IMR-90 (cell line): Measurements from ENCODE around the gene GCK. TPM values are rescaled to one million over a fixed set of nuclear protein-coding genes. Genes with fewer than 3 reads are reported as not detected.

Experiments used
- ATAC-seq: fragments of 200-7000 bp; cut with Tn5 transposase; 2 replicates; pipeline ENCODE4 v1.9.1; 2020; ENCODE audit warnings: low read depth, mild to moderate bottlenecking, moderate library complexity
- BruUV-seq: library from RNA; stranded (reverse); fragments of 400-500 nt; replicated peaks from 2 replicates; lab custom pipeline; 2021; lab: Mats Ljungman, UMichigan
- CTCF ChIA-PET: fragments of 300-600 bp; formaldehyde crosslinking; extraction: SDS; loops from one replicate; lab custom pipeline; 2021; ENCODE audit warnings: antibody characterized with exemption; lab: Yijun Ruan, JAX
- POLR2A ChIA-PET: fragments of 300-600 bp; sonication (Branson Sonifier 250); formaldehyde crosslinking; loops from one replicate; lab custom pipeline; 2022; ENCODE audit warnings: antibody characterized with exemption; ENCODE audit not compliant: unreplicated experiment; lab: Charles Lee
- DNase-seq: peaks from one replicate; pipeline ENCODE4 v3.0.0; 2013
- H2AFZ ChIP-seq: replicated peaks from 2 replicates; pipeline ENCODE3; 2013; ENCODE audit warnings: low read length, mild to moderate bottlenecking; ENCODE audit not compliant: poor library complexity
- H2AK5ac ChIP-seq: 2 replicates; pipeline ENCODE4 v1.6.1; 2013; ENCODE audit warnings: low read depth, low read length, inconsistent platforms
- H2AK9ac ChIP-seq: replicated peaks from 2 replicates; pipeline ENCODE3; 2013; ENCODE audit warnings: mild to moderate bottlenecking, low read depth, low read length, moderate library complexity; ENCODE audit not compliant: poor library complexity
- H2BK120ac ChIP-seq: 2 replicates; pipeline ENCODE4 v1.6.1; 2013; ENCODE audit warnings: low read depth, low read length, inconsistent platforms
- H2BK15ac ChIP-seq: 3 replicates; pipeline ENCODE4 v1.6.1; 2013; ENCODE audit warnings: low read depth, low read length, inconsistent platforms
- H2BK20ac ChIP-seq: 2 replicates; pipeline ENCODE4 v1.6.1; 2013; ENCODE audit warnings: low read depth, mild to moderate bottlenecking, inconsistent platforms, low read length, moderate library complexity
- H2BK5ac ChIP-seq: 2 replicates; pipeline ENCODE4 v1.6.1; 2013; ENCODE audit warnings: mild to moderate bottlenecking, low read depth, low read length, inconsistent platforms; ENCODE audit not compliant: poor library complexity, severe bottlenecking
- H3K14ac ChIP-seq: replicated peaks from 2 replicates; pipeline ENCODE4 v1.6.1; 2013; ENCODE audit warnings: low read depth, low read length, inconsistent platforms
- H3K18ac ChIP-seq: 2 replicates; pipeline ENCODE4 v1.6.1; 2013; ENCODE audit warnings: low read depth, low read length, control low read depth
- H3K23ac ChIP-seq: 2 replicates; pipeline ENCODE4 v1.6.1; 2013; ENCODE audit warnings: low read depth, low read length, inconsistent platforms
- H3K27ac ChIP-seq: 2 replicates; pipeline ENCODE4 v1.5.1; 2013; ENCODE audit warnings: mild to moderate bottlenecking, control low read depth, low read length; ENCODE audit not compliant: insufficient read depth
- H3K27me3 ChIP-seq: 2 replicates; pipeline ENCODE4 v1.6.1; 2013; ENCODE audit warnings: low read length; ENCODE audit not compliant: control insufficient read depth, insufficient read depth
- H3K36me3 ChIP-seq: 2 replicates; pipeline ENCODE4 v1.6.1; 2013; ENCODE audit warnings: low read length, mixed read lengths; ENCODE audit not compliant: control insufficient read depth, insufficient read depth
- H3K4ac ChIP-seq: 2 replicates; pipeline ENCODE4 v1.6.1; 2013; ENCODE audit warnings: low read depth, low read length, inconsistent platforms
- H3K4me1 ChIP-seq: 2 replicates; pipeline ENCODE4 v1.6.1; 2013; ENCODE audit warnings: low read length, mixed read lengths; ENCODE audit not compliant: control insufficient read depth, insufficient read depth
- H3K4me2 ChIP-seq: 2 replicates; pipeline ENCODE4 v1.6.1; 2013; ENCODE audit warnings: low read depth, mild to moderate bottlenecking, control low read depth, low read length, moderate library complexity
- H3K4me3 ChIP-seq: 2 replicates; pipeline ENCODE4 v1.5.1; 2013; ENCODE audit warnings: low read depth, mild to moderate bottlenecking, control low read depth, low read length, moderate library complexity; ENCODE audit not compliant: insufficient read depth
- H3K56ac ChIP-seq: 2 replicates; pipeline ENCODE4 v1.6.1; 2013; ENCODE audit warnings: low read length, inconsistent platforms; ENCODE audit not compliant: insufficient read depth; ENCODE audit errors: extremely low read depth
- H3K79me1 ChIP-seq, 2 experiments: 2 replicates each; pipeline ENCODE4 v1.6.1; 2013; ENCODE audit warnings: low read length in 2 of 2, inconsistent platforms in 1 of 2, low read depth in 1 of 2
- H3K9ac ChIP-seq: 2 replicates; pipeline ENCODE4 v1.6.1; 2013; ENCODE audit warnings: low read depth, low read length, control low read depth
- H3K9me1 ChIP-seq: 2 replicates; pipeline ENCODE4 v1.6.1; 2013; ENCODE audit warnings: low read length, inconsistent platforms; ENCODE audit not compliant: insufficient read depth
- H3K9me3 ChIP-seq: 2 replicates; pipeline ENCODE4 v1.6.1; 2013; ENCODE audit warnings: low read length; ENCODE audit not compliant: control insufficient read depth, insufficient read depth
- H4K20me1 ChIP-seq: 2 replicates; pipeline ENCODE4 v1.6.1; 2013; ENCODE audit warnings: low read length, inconsistent platforms; ENCODE audit not compliant: insufficient read depth
- H4K5ac ChIP-seq: 2 replicates; pipeline ENCODE4 v1.6.1; 2013; ENCODE audit warnings: mild to moderate bottlenecking, low read depth, low read length, control low read depth
- H4K8ac ChIP-seq, 2 experiments: 2 replicates each; pipeline ENCODE4 v1.6.1; 2013; ENCODE audit warnings: low read depth in 2 of 2, low read length in 2 of 2, control low read depth in 1 of 2, inconsistent platforms in 1 of 2
- H4K91ac ChIP-seq: 2 replicates; pipeline ENCODE4 v1.6.1; 2013; ENCODE audit warnings: low read depth, low read length, inconsistent platforms; ENCODE audit not compliant: insufficient read depth
- SMC3 ChIP-seq: fragments of 150-350 bp; IDR thresholded peaks from 2 replicates; pipeline ENCODE4 v1.6.1; 2016; ENCODE audit warnings: low read depth, mild to moderate bottlenecking, antibody characterized with exemption, low read length, moderate library complexity
- WGBS, 2 experiments: methylation state at CpG; one replicate each; pipeline versions ENCODE4 v1.1.5 to v1.1.7; 2013; ENCODE audit warnings: missing lambda C conversion rate in 2 of 2; ENCODE audit not compliant: insufficient read length in 1 of 2; ENCODE audit errors: extremely low coverage in 2 of 2; 5-methylcytosine and 5-hydroxymethylcytosine counted together
- dilution Hi-C: fragments of 300-500 bp; cut with HindIII; formaldehyde crosslinking; loops from one replicate; pipeline ENCODE4 v1.14.3; 2018; ENCODE audit warnings: low sequenced_read_pairs; ENCODE audit not compliant: unreplicated experiment
- in situ Hi-C: fragments of 300-500 bp; cut with MboI; formaldehyde crosslinking; loops from 3 replicates; pipeline ENCODE4 v1.14.3; 2019; ENCODE audit warnings: low sequenced_read_pairs, inconsistent platforms, mixed read lengths
- intact Hi-C: fragments of 100-400 bp; cut with micrococcal nuclease; formaldehyde crosslinking; loops from 2 replicates; pipeline ENCODE4 v1.10.0; 2022
- polyA plus RNA-seq, 3 experiments: library from polyadenylated mRNA; depleted of rRNA; stranded (reverse); fragments of >200 nt; gene quantifications; 2 replicates each; pipeline ENCODE4 v1.2.3, GENCODE V29; 2012; ENCODE audit warnings: low replicate concordance in 1 of 3
- total RNA-seq: library from RNA; depleted of rRNA; stranded (reverse); fragments of >200 nt; gene quantifications from 2 replicates; pipeline ENCODE4 v1.2.3, GENCODE V29; 2012
- TF ChIP-seq, protein P1 (sequence below): conservative IDR thresholded peaks from 2 replicates; pipeline ENCODE4 v1.5.1; 2012; ENCODE audit warnings: mild to moderate bottlenecking, low read depth, low read length, improper control_type of control experiment

Gene GCK
- total and polyA plus RNA-seq, 2 of the 4 experiments (the other 2 are of a cell fraction): 0.14 to 0.18 TPM

GRCh38 chr7:44218418-44219201 lies 29.4 kb upstream of the GCK start:
- Histone ChIP-seq H4K91ac (no peak overlapping the region), H3K27ac (no peak overlapping the region), H2BK20ac (no peak overlapping the region), H2AK5ac (no peak overlapping the region), H3K18ac (no peak overlapping the region), H3K36me3 (peaks cover 5% of the 10 kb centered on the region), H2AFZ (peak overlapping the region; percentile 39), H2AK9ac (peak overlapping the region; percentile 26), H3K4ac (no peak overlapping the region), H2BK5ac (no peak overlapping the region), H3K14ac (no peak overlapping the region), H3K23ac (no peak overlapping the region), H3K56ac (no peak overlapping the region), H2BK120ac (no peak overlapping the region), H3K9ac (no peak overlapping the region), H3K9me1 (no peaks in the 10 kb centered on the region), H3K27me3 (peaks cover 11% of the 10 kb centered on the region), H3K4me2 (no peak overlapping the region), H3K4me1 (no peaks in the 10 kb centered on the region), H4K20me1 (peaks cover 6% of the 10 kb centered on the region; the same call in 1 of the 2 replicates), H3K79me1 (no peaks in the 10 kb centered on the region), H3K9me3 (peaks cover 3% of the 10 kb centered on the region), H2BK15ac (no peak overlapping the region), H4K8ac (no peak overlapping the region), H4K5ac (no peak overlapping the region), H3K4me3 (no peak overlapping the region)
- intact Hi-C loops (no loop called here), in situ Hi-C loops (no loop called here), dilution Hi-C loops (no loop called here)
- ATAC-seq: peak; percentile 40
- no peak for DNase-seq
- TF ChIP-seq, protein P1, sequence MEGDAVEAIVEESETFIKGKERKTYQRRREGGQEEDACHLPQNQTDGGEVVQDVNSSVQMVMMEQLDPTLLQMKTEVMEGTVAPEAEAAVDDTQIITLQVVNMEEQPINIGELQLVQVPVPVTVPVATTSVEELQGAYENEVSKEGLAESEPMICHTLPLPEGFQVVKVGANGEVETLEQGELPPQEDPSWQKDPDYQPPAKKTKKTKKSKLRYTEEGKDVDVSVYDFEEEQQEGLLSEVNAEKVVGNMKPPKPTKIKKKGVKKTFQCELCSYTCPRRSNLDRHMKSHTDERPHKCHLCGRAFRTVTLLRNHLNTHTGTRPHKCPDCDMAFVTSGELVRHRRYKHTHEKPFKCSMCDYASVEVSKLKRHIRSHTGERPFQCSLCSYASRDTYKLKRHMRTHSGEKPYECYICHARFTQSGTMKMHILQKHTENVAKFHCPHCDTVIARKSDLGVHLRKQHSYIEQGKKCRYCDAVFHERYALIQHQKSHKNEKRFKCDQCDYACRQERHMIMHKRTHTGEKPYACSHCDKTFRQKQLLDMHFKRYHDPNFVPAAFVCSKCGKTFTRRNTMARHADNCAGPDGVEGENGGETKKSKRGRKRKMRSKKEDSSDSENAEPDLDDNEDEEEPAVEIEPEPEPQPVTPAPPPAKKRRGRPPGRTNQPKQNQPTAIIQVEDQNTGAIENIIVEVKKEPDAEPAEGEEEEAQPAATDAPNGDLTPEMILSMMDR: peak; percentile 17; the same call in 1 of the 2 replicates
- TF ChIP-seq SMC3: no peak
- no TSS peak for BruUV-seq
- POLR2A ChIA-PET: interaction anchor here (0.7 kb wide), 1 partner anchor 10 kb away, joined by 10 read pairs; no protein-coding TSS in a partner anchor
- WGBS, 2 experiments: 65% methylated on average over 9 of the region's 26 CpGs; no CpG with 5 or more reads in 1 of the 2 experiments
- CTCF ChIA-PET: no interaction called here
